Right lobe of liver (tissue), 4 donors: ENCODE data around the gene KRT83.

Experiments
- CTCF ChIP-seq, 4 donors: fragments of 200-600 bp in 3 of 4; fragments of 450-650 bp in 1 of 4; IDR thresholded peaks; one replicate each; pipeline versions ENCODE4 v1.5.1 to v1.8.0; 2016 to 2022; ENCODE audit warnings: antibody characterized with exemption in 4 of 4, mild to moderate bottlenecking in 2 of 4
- POLR2A ChIP-seq: fragments of 450-650 bp; IDR thresholded peaks from one replicate; pipeline ENCODE4 v1.6.1; 2017; ENCODE audit warnings: antibody characterized with exemption, mild to moderate bottlenecking
- donor health status: DM: no; HTN: no; CAD: no.
- donor health status: DM: no; HTN: no; CAD: no.
- donor health status: DM: no; HTN: yes; CAD: no.

- TF ChIP-seq CTCF (IDR thresholded peaks at IDR 0.05) (no peak), POLR2A (no peak)
Observed at GRCh38 chr12:52350021-52350620, 28.9 kb upstream of the KRT83 start.
